H1 (cell line): ENCODE measurements around the gene AKAP12. TPM values are rescaled to one million over a fixed set of nuclear protein-coding genes. Genes with fewer than 3 reads are reported as not detected.
A peak's percentile ranks its signal among the peaks of the same experiment; 100 is the strongest.

ENCODE experiments used
- ASH2L ChIP-seq: fragments of 200-600, 300-600 bp; sonication (generic); IDR thresholded peaks from one replicate; pipeline ENCODE4 v1.7.1; 2017; ENCODE audit warnings: low read length
- BCL11A ChIP-seq, 2 experiments: IDR thresholded peaks; one replicate each; pipeline ENCODE4 v1.6.1; 2011; ENCODE audit warnings: low read depth in 2 of 2, low read length in 2 of 2, mild to moderate bottlenecking in 2 of 2
- CBX5 ChIP-seq: fragments of 300-800, 300-1000 bp; sonication (generic); IDR thresholded peaks from 2 replicates; pipeline ENCODE4 v1.7.1; 2016; ENCODE audit warnings: antibody characterized with exemption, low read length, low read depth
- CHD1 ChIP-seq: IDR thresholded peaks from 2 replicates; pipeline ENCODE4 v1.6.1; 2012; ENCODE audit warnings: low read depth, low read length, improper control_type of control experiment
- CHD2 ChIP-seq: IDR thresholded peaks from 2 replicates; pipeline ENCODE4 v1.6.1; 2012; ENCODE audit warnings: low read length, improper control_type of control experiment
- FOSL1 ChIP-seq: IDR thresholded peaks from 2 replicates; pipeline ENCODE4 v1.6.1; 2011; ENCODE audit warnings: mild to moderate bottlenecking, low read depth, low read length, moderate library complexity; ENCODE audit not compliant: insufficient read depth
- GABPA ChIP-seq: IDR thresholded peaks from 2 replicates; pipeline ENCODE4 v1.6.1; 2011; ENCODE audit warnings: mild to moderate bottlenecking, low read length, moderate library complexity, borderline replicate concordance; ENCODE audit not compliant: insufficient read depth
- JUN ChIP-seq: IDR thresholded peaks from 2 replicates; pipeline ENCODE4 v1.6.1; 2011; ENCODE audit warnings: low read depth, mild to moderate bottlenecking, improper control_type of control experiment, low read length
- KDM1A ChIP-seq: fragments of 200-600, 300-600 bp; sonication (generic); IDR thresholded peaks from 2 replicates; pipeline ENCODE4 v1.7.1; 2016; ENCODE audit warnings: mild to moderate bottlenecking, low read length, borderline replicate concordance
- NANOG ChIP-seq: IDR thresholded peaks from 2 replicates; pipeline ENCODE4 v1.6.1; 2011; ENCODE audit warnings: low read length, low read depth, mild to moderate bottlenecking, inconsistent platforms; ENCODE audit not compliant: insufficient read depth, poor library complexity, severe bottlenecking
- RBBP5 ChIP-seq: IDR thresholded peaks from 2 replicates; pipeline ENCODE4 v1.7.1; 2012; ENCODE audit warnings: low read depth, mild to moderate bottlenecking, inconsistent platforms, low read length, moderate library complexity, borderline replicate concordance
- SUZ12 ChIP-seq: fragments of 200-600 bp; sonication (generic); IDR thresholded peaks from 2 replicates; pipeline ENCODE4 v1.6.1; 2012; ENCODE audit warnings: mild to moderate bottlenecking, inconsistent platforms, low read length, moderate library complexity, mixed read lengths
- TAF7 ChIP-seq: optimal IDR thresholded peaks from 2 replicates; pipeline ENCODE3; 2011; ENCODE audit warnings: low read depth, mild to moderate bottlenecking, inconsistent platforms, low read length, moderate library complexity, borderline replicate concordance
- polyA plus RNA-seq, 7 experiments: library from polyadenylated mRNA; depleted of rRNA in 3 of 7; stranded (reverse) in 5 of 7; unstranded in 2 of 7; fragments of >200 nt in 5 of 7; fragments of 200-250 nt in 2 of 7; gene quantifications; 1 replicate in 5 of 7; 2 replicates in 1 of 7; 4 replicates in 1 of 7; pipeline versions ENCODE4 v1.2.1 to v1.2.3, GENCODE V29; 2011 to 2013; ENCODE audit warnings: missing spikeins in 2 of 7, mixed read lengths in 2 of 7
- total RNA-seq: library from RNA; stranded (reverse); fragmentation: NEBNext Ultra II Directional; extraction: Animal tissue kit (Norgen Biotek cat#: 25700); gene quantifications from 2 replicates; pipeline ENCODE4 v1.2.1, GENCODE V29; 2021
- TF ChIP-seq, protein P1 (sequence below): IDR thresholded peaks from 2 replicates; pipeline ENCODE4 v1.6.1; 2011; ENCODE audit warnings: low read length, improper control_type of control experiment

Gene AKAP12
- total and polyA plus RNA-seq, 2 of the 8 experiments (the other 6 are each of a cell fraction or from before 2014, with no cell fraction given): 14.6 to 79.2 TPM

DNA sequence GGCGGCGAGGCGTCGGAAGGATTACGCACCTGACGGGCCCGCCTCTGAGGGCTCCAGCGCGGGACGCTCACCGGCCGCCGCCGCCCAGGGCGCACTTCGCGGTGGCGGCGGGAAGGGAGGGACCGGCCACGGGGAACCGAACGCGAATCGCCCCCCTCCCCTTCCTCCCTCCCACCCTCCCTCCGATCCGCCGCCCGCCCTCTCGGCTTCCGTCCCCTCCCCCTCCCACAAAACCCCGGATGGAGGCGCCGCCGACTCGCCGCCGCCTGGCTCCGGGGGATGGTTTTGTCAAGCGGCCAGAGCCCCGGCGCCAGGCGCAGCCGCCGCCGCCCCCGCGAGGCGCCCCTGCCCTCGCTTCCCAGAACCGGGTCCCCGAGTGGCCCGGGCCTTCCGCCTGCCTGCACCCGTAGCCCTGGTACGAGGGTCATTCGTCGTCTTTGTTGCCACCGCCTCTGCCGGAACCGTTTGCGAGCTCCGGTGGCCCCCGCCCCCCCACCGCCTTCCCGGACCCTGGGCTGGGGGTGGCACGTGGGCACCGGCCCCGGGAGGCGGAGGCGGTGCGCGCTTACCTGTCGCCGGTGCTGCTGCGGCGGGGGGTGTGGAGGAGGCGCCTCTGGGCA, 151.2 kb downstream of the AKAP12 start (continued):
- no peak for TF ChIP-seq NANOG
- TF ChIP-seq JUN: no peak
- no peak for TF ChIP-seq SUZ12
- no peak for TF ChIP-seq CHD1
- TF ChIP-seq RBBP5: no peak; the same call in 1 of the 2 replicates
- TF ChIP-seq BCL11A (IDR thresholded peaks at IDR 0.05; ENCODE audit: low read depth in 2 of 2, low read length in 2 of 2): no peak
- TF ChIP-seq, protein P1, sequence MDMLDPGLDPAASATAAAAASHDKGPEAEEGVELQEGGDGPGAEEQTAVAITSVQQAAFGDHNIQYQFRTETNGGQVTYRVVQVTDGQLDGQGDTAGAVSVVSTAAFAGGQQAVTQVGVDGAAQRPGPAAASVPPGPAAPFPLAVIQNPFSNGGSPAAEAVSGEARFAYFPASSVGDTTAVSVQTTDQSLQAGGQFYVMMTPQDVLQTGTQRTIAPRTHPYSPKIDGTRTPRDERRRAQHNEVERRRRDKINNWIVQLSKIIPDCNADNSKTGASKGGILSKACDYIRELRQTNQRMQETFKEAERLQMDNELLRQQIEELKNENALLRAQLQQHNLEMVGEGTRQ: no peak
- TF ChIP-seq GABPA: no peak
- no peak for TF ChIP-seq CHD2
- TF ChIP-seq TAF7: peak; percentile 36
- TF ChIP-seq FOSL1: no peak
- TF ChIP-seq ASH2L: no peak
- no peak for TF ChIP-seq KDM1A
- no peak for TF ChIP-seq CBX5
